Colon (tissue), 2 donors: ENCODE data around the gene RABGGTA.

ENCODE experiments used
- FAIRE-seq: peaks from 2 replicates; lab custom pipeline; 2012; peaks lifted over from hg19 to GRCh38; lab: Jason Lieb, UNC
- donor health status: control.
- donor health status: control.

The RABGGTA gene

GRCh38 chr14:24300326-24300980 lies 29.1 kb upstream of the RABGGTA start:
- no peak for FAIRE-seq

- no peak for FAIRE-seq
These were observed 28.1 kb upstream of the RABGGTA start, which contains the start of the genes DHRS1 and NOP9 for GRCh38 chr14:24299255-24300191. TSS of gene DHRS1 (minus strand) at chr14:24299780. CDS start at chr14:24299106, 674 bp downstream. TSS of gene NOP9 (plus strand) at chr14:24299850. CDS start at chr14:24299955, 105 bp downstream.

- FAIRE-seq: no peak
These were observed 27.5 kb upstream of the RABGGTA start for GRCh38 chr14:24298892-24299254.

GRCh38 chr14:24297190-24297964 lies 26.0 kb upstream of the RABGGTA start:
- no peak for FAIRE-seq

GRCh38 chr14:24296341-24297157 lies 25.2 kb upstream of the RABGGTA start:
- FAIRE-seq: no peak

GRCh38 chr14:24293525-24293924 lies 22.1 kb upstream of the RABGGTA start:
- FAIRE-seq: no peak

- FAIRE-seq: no peak
These were observed 20.9 kb upstream of the RABGGTA start for GRCh38 chr14:24292118-24292807.

- FAIRE-seq: no peak
These were observed 20.2 kb upstream of the RABGGTA start for GRCh38 chr14:24291446-24292117.

GRCh38 chr14:24290746-24291145 lies 19.3 kb upstream of the RABGGTA start:
- FAIRE-seq: no peak

- no peak for FAIRE-seq
These were observed 18.4 kb upstream of the RABGGTA start for GRCh38 chr14:24289649-24290280.

GRCh38 chr14:24286996-24287395 lies 15.6 kb upstream of the RABGGTA start:
- FAIRE-seq: no peak

GRCh38 chr14:24285351-24285750 lies 14.0 kb upstream of the RABGGTA start:
- no peak for FAIRE-seq

- no peak for FAIRE-seq
These were observed 13.2 kb upstream of the RABGGTA start for GRCh38 chr14:24284501-24285035.

- FAIRE-seq: no peak
These were observed 12.5 kb upstream of the RABGGTA start for GRCh38 chr14:24283796-24284460.

GRCh38 chr14:24282736-24283135 lies 11.3 kb upstream of the RABGGTA start:
- no peak for FAIRE-seq

GRCh38 chr14:24281636-24282035 lies 10.2 kb upstream of the RABGGTA start:
- no peak for FAIRE-seq

- FAIRE-seq: no peak
These were observed 9.5 kb upstream of the RABGGTA start for GRCh38 chr14:24280797-24281460.
